Keratinocyte (primary cell): ENCODE measurements around the gene FAM110A.

Experiments used
- EZH2 ChIP-seq: IDR thresholded peaks from one replicate; pipeline ENCODE4 v1.6.1; 2012; ENCODE audit warnings: inconsistent platforms, mild to moderate bottlenecking, low read length, moderate library complexity
- TF ChIP-seq, protein P1 (sequence below), 3 experiments: IDR thresholded peaks in 1 of 3; conservative IDR thresholded peaks in 1 of 3; optimal IDR thresholded peaks in 1 of 3; 2 replicates in 2 of 3; 3 replicates in 1 of 3; pipeline versions ENCODE3 to v1.5.1; 2011; ENCODE audit warnings: low read length in 3 of 3, mild to moderate bottlenecking in 3 of 3, moderate library complexity in 2 of 3, control low read depth in 1 of 3, inconsistent platforms in 1 of 3; ENCODE audit not compliant: insufficient read depth in 2 of 3; ENCODE audit errors: extremely low read depth in 1 of 3

DNA sequence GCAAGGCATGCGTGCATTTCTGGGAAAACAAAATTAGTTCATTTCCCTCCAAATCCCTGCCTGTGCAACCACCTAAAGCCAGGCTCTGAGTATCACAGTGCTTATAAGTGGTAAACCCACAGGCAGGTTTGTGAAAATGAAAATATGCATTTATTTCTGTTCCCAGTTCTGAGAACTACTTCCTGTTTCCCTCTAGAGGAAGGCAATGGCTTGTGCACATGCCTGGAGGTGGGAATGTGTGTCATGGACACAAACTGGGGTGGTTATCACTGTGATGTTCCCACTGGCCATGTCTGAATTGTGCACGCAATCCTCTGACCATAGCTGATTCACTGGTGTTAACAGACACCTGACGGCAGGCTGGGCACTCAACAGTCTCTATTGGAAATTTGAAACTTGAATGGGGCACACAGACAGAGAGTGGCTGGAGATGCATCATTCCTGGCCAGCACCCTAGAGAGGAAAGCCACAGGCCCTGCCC lies 26.3 kb downstream of the FAM110A start:
- TF ChIP-seq, protein P1, sequence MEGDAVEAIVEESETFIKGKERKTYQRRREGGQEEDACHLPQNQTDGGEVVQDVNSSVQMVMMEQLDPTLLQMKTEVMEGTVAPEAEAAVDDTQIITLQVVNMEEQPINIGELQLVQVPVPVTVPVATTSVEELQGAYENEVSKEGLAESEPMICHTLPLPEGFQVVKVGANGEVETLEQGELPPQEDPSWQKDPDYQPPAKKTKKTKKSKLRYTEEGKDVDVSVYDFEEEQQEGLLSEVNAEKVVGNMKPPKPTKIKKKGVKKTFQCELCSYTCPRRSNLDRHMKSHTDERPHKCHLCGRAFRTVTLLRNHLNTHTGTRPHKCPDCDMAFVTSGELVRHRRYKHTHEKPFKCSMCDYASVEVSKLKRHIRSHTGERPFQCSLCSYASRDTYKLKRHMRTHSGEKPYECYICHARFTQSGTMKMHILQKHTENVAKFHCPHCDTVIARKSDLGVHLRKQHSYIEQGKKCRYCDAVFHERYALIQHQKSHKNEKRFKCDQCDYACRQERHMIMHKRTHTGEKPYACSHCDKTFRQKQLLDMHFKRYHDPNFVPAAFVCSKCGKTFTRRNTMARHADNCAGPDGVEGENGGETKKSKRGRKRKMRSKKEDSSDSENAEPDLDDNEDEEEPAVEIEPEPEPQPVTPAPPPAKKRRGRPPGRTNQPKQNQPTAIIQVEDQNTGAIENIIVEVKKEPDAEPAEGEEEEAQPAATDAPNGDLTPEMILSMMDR (optimal IDR thresholded peaks at IDR 0.05 in 1 of 3, IDR thresholded peaks at IDR 0.05 in 1 of 3, conservative IDR thresholded peaks at IDR 0.05 in 1 of 3; ENCODE audit: extremely low read depth in 1 of 3, insufficient read depth in 2 of 3, low read length in 3 of 3) = peak in 2 of 3 experiments; percentile 10 to 16
- TF ChIP-seq EZH2 = no peak
